T-helper 9 cell (primary cell): ENCODE data around the gene FRMD4A.

Source experiments
- DNase-seq: peaks from one replicate; pipeline ENCODE4 v3.0.0-alpha.2; 2020

FRMD4A gene

DNA sequence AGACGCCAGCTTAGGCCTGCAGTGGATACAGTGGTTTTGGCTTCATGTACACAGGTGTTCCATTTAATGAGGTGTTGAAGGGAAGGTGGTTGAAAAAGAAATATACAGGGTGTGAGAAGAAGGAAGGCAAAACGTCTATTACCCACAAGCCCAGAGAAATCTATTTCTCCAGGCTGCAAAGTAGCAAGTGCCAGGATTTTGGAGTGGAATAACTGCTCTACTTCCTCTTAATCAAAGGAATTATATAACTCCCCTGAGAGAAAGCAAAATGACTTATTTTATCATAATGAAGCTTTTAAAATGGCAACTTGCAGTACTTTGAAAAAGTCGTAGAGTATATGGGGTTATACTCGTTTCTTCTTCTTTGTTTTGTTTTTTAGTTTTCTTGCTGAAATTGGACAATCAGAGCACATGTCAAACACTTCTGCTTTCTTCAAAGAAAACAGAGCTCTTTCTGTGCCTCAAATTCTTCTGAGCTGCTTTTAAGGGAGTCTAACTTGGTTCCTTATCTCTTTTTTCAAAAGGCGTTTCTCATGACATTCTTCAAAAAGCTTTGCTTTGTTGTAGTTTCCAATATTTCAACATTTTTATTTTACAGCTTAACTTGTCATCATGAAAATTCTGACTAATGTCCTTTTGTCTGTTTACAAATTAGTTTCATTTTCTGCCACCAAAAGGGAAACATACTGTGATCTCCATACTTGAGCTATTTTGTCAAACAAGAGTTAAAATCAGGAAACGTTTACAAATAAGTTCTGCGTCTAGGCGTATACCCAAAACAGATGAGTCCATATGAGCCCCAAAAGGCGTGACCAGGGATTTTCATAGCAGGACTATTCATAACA, 289.7 kb downstream of the FRMD4A start:
- no peak for DNase-seq

GRCh38 chr10:14039968-14040668, 290.6 kb downstream of the FRMD4A start:
- no peak for DNase-seq

DNA sequence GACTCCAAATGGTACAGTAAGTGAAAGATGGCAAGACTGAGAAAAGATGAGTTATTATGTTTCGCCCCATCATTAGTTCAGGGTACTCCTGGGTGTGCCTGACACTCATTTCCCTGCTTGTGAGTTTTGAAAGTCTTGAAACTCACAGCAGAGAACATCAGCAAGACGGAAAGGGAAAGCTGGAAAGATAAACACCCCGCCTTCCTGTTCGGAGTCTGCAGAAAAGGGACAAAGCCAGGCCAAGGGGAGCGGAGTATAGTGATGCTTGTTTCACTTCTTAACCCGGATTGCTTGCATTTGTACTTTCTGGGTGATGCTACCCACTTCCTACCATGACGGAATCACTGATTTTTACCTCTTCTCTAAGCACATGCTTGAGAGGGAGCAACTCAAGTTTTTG, 294.5 kb downstream of the FRMD4A start:
- DNase-seq = no peak

- no peak for DNase-seq
Measured at GRCh38 chr10:14035506-14035905, 295.2 kb downstream of the FRMD4A start.

DNA sequence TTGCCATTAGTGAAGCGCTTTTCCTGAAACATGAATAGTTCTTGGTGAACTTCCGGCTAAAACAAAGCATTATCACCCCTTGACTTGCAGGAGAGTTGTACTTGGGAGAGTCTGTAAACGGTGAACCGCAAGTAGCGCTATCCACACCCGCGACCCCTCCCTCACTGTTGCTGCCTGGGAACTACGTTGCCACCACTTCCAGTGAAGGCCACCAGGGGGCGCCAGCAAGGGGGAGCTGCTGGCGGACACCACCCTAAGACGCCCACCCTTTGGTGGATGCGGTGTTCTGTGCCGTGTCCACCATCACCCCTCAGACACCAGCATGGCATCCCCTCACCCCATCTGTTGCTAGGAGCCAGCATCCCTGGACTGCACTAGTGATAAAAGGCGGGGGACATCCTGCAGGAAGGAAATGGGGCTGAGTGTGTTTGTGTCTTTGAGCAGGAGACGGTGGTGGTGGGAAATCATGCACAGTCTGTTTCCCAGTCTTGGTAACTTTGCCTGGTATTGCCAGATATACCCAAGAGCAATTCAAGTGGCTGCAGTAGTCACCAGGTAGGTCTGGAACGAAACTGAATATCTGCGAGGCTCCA, 298.2 kb downstream of the FRMD4A start:
- DNase-seq = peak; percentile 45

- no peak for DNase-seq
Measured at GRCh38 chr10:14026325-14026724, 304.4 kb downstream of the FRMD4A start.

- DNase-seq = no peak
Measured at GRCh38 chr10:14025283-14026189, 305.2 kb downstream of the FRMD4A start.

DNA sequence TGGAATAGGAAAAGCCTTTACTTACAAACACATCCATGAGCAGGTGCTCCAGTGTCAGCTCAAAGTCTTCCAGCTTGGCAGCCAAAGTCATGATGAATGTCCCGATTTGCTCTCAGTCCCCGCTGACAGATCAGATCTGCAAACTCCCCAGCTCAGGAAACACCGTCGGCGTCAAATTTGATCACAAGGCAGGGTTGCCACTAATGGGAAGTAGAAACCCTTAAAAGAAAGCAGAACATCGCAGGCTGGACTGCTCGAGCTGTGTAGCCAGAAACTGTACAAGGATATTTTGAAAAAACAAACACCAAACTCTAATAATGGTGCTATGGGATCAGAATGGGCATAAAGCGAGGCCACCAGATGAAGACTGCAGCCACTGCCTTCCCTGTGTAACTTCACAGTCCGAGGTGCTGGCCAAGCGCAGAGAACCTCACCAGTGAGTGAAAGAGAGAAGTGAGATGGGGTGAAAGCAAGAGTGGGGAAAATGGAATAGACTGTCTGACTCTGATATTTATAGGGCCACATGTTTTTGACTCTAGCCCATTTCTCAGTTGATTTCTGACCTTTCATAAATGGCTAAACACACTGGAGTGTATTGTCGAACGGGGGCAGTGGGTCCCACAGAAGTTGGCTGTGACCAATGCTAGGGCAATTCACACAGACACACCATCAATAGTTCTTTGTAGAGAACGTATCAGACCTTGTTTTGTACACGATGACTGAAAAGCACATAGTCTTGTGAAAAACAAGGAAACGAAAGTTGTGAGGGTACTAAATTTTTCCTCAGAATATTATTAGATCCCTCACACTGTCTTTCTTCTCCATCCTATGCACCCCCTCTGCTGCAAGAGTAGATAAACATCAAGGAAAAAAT, 306.2 kb downstream of the FRMD4A start:
- DNase-seq = no peak

GRCh38 chr10:14023673-14024328, 306.9 kb downstream of the FRMD4A start:
- no peak for DNase-seq

DNA sequence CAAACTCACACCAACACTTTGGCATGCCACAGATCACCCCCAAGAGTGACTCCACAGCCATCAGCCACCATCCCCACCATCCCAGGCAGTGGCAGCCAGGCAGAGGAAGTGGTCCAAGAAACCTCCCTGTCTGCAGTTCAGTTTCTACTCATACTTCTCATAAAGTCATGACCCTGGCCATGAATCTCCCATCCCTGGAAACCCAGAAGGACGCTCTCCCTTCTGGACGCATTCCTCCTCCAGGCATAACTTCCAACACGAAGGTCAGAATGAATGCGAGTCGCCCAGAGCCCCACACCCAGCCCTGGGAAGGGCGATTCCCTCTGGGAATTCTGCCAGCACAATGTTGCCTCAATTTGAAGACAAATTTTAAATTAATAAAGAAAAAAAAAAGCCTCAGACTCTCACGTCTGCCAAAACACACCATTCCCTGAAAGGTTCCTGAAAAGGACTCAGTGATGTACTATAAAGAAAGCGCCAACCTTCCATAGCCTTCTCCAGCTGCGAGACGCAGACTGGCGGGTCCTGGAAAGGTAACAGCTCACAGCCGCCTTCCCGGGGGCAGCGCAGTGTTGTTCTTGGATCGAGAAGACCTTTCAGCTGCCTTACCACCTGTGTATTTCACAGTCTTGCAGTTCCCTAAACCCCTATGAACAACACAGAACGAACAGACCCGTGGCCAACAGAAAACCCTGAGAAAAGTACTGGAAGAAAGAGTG, 307.6 kb downstream of the FRMD4A start:
- DNase-seq = no peak

DNA sequence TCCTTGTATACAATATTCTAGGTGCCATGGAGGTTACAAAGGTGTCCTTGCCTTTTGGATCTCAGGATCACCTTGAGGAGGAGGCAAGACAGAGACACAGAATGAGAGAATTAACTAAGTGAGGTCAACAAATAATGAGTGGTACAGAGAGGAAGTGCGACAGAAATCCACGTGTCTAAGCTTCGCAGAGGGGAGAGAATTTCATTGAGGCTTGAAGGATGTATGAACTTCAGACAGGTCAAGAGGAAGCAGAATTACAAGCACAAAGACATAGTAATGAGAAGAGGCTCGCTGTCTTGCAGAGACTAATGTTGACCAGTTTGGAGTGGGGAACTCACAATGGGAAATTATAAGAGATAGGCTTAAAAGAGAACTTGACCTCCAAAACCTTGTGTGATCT, 308.7 kb downstream of the FRMD4A start:
- DNase-seq = no peak

- DNase-seq = no peak
Measured at GRCh38 chr10:14020037-14020664, 310.6 kb downstream of the FRMD4A start.

- DNase-seq = no peak
Measured at GRCh38 chr10:14017467-14017866, 313.3 kb downstream of the FRMD4A start.

- no peak for DNase-seq
Measured at GRCh38 chr10:14016931-14017333, 313.8 kb downstream of the FRMD4A start.

DNA sequence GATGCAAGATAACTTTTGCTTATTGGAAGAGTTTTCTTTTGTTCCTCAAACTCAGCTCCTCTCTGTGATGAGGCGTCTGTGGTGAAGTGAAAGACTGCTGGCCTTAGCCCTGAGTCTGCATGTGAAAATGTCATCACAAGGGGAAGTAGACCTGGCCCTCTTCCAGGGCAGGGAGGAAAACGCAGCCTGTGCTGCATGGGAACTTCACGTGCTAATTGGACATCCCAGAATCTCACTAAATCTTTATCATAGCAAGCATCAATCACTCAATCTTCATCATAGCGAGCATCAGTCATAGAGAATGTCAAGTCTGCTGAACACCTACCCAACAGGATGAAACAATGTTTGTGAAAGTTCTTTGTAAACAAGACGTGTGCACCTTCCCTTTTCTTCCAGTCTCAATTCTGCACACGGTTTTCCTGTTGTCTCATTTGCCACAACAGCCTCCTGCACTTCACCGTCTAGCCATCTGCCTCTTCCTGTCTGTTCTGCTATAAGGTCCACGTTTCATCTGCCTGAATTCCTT, 314.6 kb downstream of the FRMD4A start:
- no peak for DNase-seq

GRCh38 chr10:14014423-14014822, 316.3 kb downstream of the FRMD4A start:
- no peak for DNase-seq

- no peak for DNase-seq
Measured at GRCh38 chr10:14010769-14011574, 319.8 kb downstream of the FRMD4A start.

- DNase-seq = no peak
Measured at GRCh38 chr10:14010101-14010558, 320.6 kb downstream of the FRMD4A start.
